Uterus (tissue), 4 donors: ENCODE results near the gene DMXL1. TPM values are rescaled to one million over a fixed set of nuclear protein-coding genes. Genes with fewer than 3 reads are reported as not detected.
A peak's percentile ranks its signal among the peaks of the same experiment; 100 is the strongest.

Experiments
- DNase-seq, 2 donors: peaks; one replicate each; pipeline ENCODE4 v3.0.0-alpha.2; 2019 to 2020
- H3K27ac ChIP-seq, 2 donors: fragments of 200-600 bp; sonication (generic); 1 replicate in 1 of 2; 2 replicates in 1 of 2; pipeline ENCODE4 v1.5.1; 2016 to 2018
- H3K27me3 ChIP-seq, 2 donors: fragments of 200-600 bp; sonication (generic); one replicate each; pipeline ENCODE4 v1.5.1; 2018 to 2019; ENCODE audit warnings: control low read depth in 1 of 2
- H3K36me3 ChIP-seq, 2 donors: fragments of 200-600 bp; sonication (generic); one replicate each; pipeline ENCODE4 v1.5.1; 2019; ENCODE audit warnings: control low read depth in 1 of 2
- H3K4me1 ChIP-seq, 2 donors: fragments of 200-600 bp; sonication (generic); one replicate each; pipeline ENCODE4 v1.5.1; 2018 to 2019; ENCODE audit warnings: control low read depth in 1 of 2
- H3K4me3 ChIP-seq, 2 donors: fragments of 200-600 bp; sonication (generic); 1 replicate in 1 of 2; 2 replicates in 1 of 2; pipeline ENCODE4 v1.5.1; 2018 to 2019; ENCODE audit warnings: mild to moderate bottlenecking in 1 of 2
- H3K9me3 ChIP-seq, 2 donors: fragments of 200-600 bp; sonication (generic); one replicate each; pipeline ENCODE4 v1.5.1; 2019; ENCODE audit warnings: control low read depth in 1 of 2
- POLR2A ChIP-seq, 2 donors: fragments of 450-650 bp; IDR thresholded peaks; one replicate each; pipeline ENCODE4 v1.6.1; 2016; ENCODE audit warnings: antibody characterized with exemption in 2 of 2, mild to moderate bottlenecking in 1 of 2, moderate library complexity in 1 of 2
- intact Hi-C: fragments of 100-400 bp; cut with DNase I; formaldehyde crosslinking; loops from one replicate; pipeline ENCODE4 v1.15.1; 2023; ENCODE audit warnings: low total_unique reads
- total RNA-seq, 4 donors: library from RNA; depleted of rRNA in 3 of 4; stranded (reverse); fragments of >200 nt in 3 of 4; gene quantifications; one replicate each; pipeline versions ENCODE4 v1.1.0 to v1.2.4, GENCODE V29; 2014 to 2023
- TF ChIP-seq, protein P1 (sequence below), 4 experiments: fragments of 200-600 bp in 2 of 4; fragments of 450-650 bp in 2 of 4; sonication (generic) in 2 of 4; IDR thresholded peaks; one replicate each; pipeline ENCODE4 v1.5.1; 2016 to 2019; ENCODE audit warnings: antibody characterized with exemption in 4 of 4, mild to moderate bottlenecking in 2 of 4, moderate library complexity in 1 of 4
- donor health status: DM: yes; HTN: yes; CAD: no.

Gene DMXL1
- total RNA-seq, 4 donors from 2014 or later, result 24.4 to 119 (median 56.1) TPM

DNA sequence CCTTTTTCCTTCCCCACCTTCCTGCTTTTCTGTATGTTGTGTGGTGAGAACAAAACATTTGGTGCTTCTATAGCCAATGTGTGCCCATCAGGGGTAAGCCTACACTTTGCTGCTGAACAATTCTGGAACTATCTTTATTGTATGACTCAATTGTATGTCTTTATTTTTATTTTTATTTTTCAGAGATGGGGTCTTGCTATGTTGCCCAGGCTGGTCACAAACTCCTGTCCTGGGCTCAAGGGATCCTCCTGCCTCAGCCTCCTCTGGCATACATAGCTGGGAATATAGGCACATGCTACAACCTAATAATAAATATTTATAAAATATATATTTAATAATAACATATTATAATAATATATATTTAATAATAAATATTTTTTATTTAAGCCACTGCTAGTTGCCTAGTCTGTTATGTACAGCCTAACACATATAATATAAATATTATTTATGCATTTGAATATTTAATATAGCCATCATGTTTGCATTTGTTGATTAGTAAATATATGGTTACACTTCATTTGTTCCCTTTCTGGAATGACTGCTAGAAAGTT is 11.8 kb upstream of the DMXL1 start:
- intact Hi-C loops, result no loop called here
- H3K36me3 ChIP-seq, result no peaks in the 10 kb centered on the region

DNA sequence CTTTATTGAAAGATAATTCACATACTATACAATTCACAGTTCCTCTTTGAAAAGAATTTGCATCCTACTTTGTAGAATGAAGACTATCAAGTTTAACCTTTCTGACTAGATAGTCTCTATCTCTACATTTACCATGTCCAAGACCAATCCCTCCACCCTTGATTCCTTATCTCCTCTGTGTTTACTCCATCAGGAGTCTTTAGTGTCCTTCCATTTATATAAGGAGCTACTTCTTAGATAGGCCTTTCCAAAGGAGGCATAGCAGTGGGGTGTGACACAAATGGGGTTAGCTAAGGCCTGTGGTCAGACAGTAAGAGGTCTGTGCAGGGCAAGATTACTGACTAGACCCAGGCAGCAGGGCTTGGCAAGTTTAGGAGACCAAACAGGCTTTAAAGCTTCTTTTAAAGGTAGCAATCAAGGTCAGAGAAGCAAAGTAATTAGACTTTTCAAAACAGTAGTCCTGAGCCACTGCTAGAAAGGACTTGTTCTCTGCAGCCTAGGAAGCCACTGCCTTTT is 11.1 kb upstream of the DMXL1 start:
- no peak for DNase-seq
- H3K4me1 ChIP-seq, result no peaks in the 10 kb centered on the region
- no peak overlapping the region for H3K4me3 ChIP-seq
- intact Hi-C loops, result no loop called here
- TF ChIP-seq POLR2A (IDR thresholded peaks at IDR 0.05), result no peak
- TF ChIP-seq, protein P1, sequence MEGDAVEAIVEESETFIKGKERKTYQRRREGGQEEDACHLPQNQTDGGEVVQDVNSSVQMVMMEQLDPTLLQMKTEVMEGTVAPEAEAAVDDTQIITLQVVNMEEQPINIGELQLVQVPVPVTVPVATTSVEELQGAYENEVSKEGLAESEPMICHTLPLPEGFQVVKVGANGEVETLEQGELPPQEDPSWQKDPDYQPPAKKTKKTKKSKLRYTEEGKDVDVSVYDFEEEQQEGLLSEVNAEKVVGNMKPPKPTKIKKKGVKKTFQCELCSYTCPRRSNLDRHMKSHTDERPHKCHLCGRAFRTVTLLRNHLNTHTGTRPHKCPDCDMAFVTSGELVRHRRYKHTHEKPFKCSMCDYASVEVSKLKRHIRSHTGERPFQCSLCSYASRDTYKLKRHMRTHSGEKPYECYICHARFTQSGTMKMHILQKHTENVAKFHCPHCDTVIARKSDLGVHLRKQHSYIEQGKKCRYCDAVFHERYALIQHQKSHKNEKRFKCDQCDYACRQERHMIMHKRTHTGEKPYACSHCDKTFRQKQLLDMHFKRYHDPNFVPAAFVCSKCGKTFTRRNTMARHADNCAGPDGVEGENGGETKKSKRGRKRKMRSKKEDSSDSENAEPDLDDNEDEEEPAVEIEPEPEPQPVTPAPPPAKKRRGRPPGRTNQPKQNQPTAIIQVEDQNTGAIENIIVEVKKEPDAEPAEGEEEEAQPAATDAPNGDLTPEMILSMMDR (IDR thresholded peaks at IDR 0.05), result no peak
- H3K9me3 ChIP-seq, result no peaks in the 10 kb centered on the region
- H3K36me3 ChIP-seq, result no peaks in the 10 kb centered on the region
- H3K27me3 ChIP-seq, result no peaks in the 10 kb centered on the region
- no peak overlapping the region for H3K27ac ChIP-seq

More for the DNA sequence above, 11.8 kb upstream of the DMXL1 start:
- Histone ChIP-seq H3K4me1 (no peaks in the 10 kb centered on the region), H3K9me3 (no peaks in the 10 kb centered on the region), H3K27me3 (no peaks in the 10 kb centered on the region), H3K27ac (no peak overlapping the region), H3K4me3 (no peak overlapping the region)
- DNase-seq, result no peak
- TF ChIP-seq POLR2A (IDR thresholded peaks at IDR 0.05), result no peak
- TF ChIP-seq, protein P1 (IDR thresholded peaks at IDR 0.05), result no peak

DNA sequence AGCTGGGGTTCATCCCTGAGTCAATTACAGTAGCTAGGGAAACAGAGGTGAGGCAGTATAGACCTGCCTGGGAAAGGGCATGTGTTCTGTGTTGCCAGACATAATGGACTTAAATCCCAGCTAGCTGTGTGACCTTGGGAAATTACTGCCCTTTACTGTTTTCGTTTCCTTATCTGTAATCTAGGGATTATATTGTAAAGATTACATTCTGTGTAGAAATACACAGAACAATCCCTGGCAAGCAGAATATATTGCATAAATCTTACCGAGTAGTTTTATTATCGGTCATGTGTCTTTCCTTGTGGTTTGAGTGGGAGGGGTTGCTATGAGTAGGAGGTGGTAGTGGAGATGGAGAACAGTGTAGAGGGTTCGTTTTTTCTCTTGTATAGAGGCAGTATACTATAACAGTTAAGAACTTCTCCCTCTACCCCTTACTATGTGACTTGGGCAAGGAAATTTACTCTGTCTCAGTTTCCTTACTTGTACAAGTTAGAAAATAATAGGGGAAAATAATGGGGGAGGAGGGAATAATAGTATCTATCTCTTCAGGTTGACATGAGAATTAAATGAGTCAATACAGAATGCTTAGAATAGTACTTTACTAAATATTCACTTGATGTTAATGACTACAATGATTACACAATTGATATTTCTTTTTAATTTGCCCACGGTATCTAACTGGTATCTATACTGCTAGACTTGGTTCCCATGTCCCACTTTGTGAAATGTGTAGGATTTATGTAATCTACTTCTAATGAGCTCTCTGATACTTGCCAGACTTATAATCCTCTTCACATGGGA is 7.1 kb upstream of the DMXL1 start:
- DNase-seq, result no peak
- no peaks in the 10 kb centered on the region for H3K36me3 ChIP-seq

DNA sequence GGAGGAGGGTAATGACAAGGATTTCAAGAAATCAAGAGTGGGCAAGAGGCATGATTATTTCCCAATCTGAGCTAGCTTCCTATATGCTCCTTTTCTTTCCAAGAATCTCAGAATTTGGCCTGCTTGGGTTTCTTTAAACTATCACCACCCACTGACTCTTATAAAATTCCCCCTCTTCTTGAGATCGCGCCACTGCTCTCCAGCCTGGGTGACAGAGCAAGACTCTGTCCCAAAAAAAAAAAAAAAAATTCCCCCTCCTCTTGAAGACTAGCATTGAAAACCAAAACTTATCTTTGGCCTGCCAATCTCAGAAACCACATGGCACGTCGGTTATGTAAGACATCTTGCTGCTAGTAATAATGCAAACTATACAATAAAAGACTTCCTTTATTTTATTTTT is 3.4 kb upstream of the DMXL1 start:
- DNase-seq, result no peak
- H3K27ac ChIP-seq, result no peak overlapping the region
- H3K4me1 ChIP-seq, result peaks cover 0 to 2% of the 10 kb centered on the region in 2 donors
- H3K36me3 ChIP-seq, result no peaks in the 10 kb centered on the region
- TF ChIP-seq POLR2A (IDR thresholded peaks at IDR 0.05), result no peak
- TF ChIP-seq, protein P1 (IDR thresholded peaks at IDR 0.05), result no peak
- intact Hi-C loops, result loop anchor here (5.0 kb wide), 1 partner anchor 80 kb away; the partner anchor contains the start of gene DTWD2
- no peaks in the 10 kb centered on the region for H3K27me3 ChIP-seq
- no peaks in the 10 kb centered on the region for H3K9me3 ChIP-seq
- H3K4me3 ChIP-seq, result no peak overlapping the region

More for the DNA sequence above, 7.1 kb upstream of the DMXL1 start:
- no peak for TF ChIP-seq POLR2A (IDR thresholded peaks at IDR 0.05)
- TF ChIP-seq, protein P1 (IDR thresholded peaks at IDR 0.05), result no peak
- H3K9me3 ChIP-seq, result no peaks in the 10 kb centered on the region
- H3K4me3 ChIP-seq, result no peak overlapping the region
- no peaks in the 10 kb centered on the region for H3K27me3 ChIP-seq
- H3K27ac ChIP-seq, result no peak overlapping the region
- intact Hi-C loops, result no loop called here
- H3K4me1 ChIP-seq, result no peaks in the 10 kb centered on the region

DNA sequence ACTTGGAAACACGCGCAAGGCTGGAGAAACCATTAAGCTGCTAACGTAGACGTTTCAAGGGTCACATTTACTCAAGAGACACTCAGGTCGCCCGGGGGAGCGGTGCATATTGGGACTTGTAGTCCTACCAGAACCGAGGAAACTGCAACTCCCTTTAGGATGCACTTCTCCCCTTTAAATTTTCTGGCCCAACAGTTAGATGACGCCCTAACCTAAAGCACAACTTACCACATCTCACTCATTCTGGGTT is 384 bp upstream of the DMXL1 start:
- H3K27me3 ChIP-seq, result no peaks in the 10 kb centered on the region
- H3K9me3 ChIP-seq, result no peaks in the 10 kb centered on the region
- TF ChIP-seq, protein P1 (IDR thresholded peaks at IDR 0.05), result no peak
- TF ChIP-seq POLR2A (IDR thresholded peaks at IDR 0.05), result no peak
- intact Hi-C loops, result no loop called here
- DNase-seq, result no peak
- no peaks in the 10 kb centered on the region for H3K36me3 ChIP-seq
- peak overlapping the region; percentile 82 to 85 for H3K4me3 ChIP-seq
- H3K27ac ChIP-seq, result peak overlapping the region; percentile 95
- H3K4me1 ChIP-seq, result peaks cover 0 to 10% of the 10 kb centered on the region in 2 donors
